Measurements from ENCODE around the gene DSPP.

DSPP gene

DNA sequence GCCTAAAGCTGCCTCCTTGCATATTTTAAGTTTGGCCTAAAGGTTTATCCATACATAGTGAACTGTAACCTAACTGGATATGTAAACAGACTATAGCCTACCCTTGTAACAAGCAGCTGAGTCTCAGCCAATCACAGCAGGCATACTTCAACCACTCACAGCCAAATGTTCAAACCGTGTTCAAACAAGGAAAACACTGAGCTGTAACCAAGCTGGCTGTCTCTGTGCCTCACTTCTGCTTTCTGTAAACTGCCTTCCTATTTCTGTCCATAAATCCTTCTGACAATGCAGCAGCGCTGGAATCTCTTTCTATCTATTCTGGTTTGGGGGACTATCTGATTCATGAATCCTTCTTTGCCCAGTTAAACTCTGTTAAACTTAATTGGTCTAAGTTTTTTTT, 16.4 kb downstream of the DSPP start:
- DNase-seq (ENCODE audit: low read depth in 1 of 2, low spot score in 1 of 2) = no peak

DNA sequence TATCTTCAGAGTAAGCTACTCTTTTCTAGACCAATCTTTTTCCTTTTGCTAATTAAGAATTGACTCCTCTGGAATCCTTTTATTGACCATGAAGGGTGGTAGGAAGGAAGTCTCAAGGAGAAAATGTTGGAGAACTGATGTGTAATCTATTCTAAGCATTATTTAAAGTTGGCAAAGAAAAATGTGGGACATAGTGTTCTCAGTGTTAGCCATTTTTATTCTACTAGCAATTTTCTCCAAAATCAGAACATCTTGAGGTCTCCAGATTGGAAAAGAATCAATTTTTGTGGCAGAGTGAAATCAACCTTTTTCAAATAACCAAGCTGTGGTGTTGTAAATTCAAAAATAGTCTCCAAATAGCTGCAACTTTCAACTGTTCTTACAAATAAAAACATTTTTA, 23.3 kb downstream of the DSPP start:
- no peak for DNase-seq (ENCODE audit: low read depth in 1 of 2, low spot score in 1 of 2)

DNA sequence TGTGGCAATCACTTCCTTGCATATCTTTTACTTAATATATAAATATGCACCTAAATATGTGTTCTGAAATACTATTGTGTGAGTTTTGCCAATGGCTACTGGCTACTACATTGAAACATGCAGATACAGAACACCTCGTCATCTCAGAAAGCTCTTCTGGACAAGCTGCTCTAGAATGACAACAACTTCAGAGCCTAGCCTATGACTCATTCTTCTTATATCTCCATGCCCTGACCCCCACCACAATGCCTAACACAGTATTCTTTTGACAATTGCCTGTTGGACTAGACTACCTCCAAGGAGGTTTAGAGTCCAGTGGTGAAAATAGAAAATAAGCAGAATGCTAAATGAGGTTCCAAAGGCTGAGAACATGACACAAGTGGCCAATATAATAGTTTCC, 24.1 kb downstream of the DSPP start:
- DNase-seq (ENCODE audit: low read depth in 1 of 2, low spot score in 1 of 2) = no peak

- no peak for DNase-seq (ENCODE audit: low read depth in 1 of 2, low spot score in 1 of 2)
These were observed 24.9 kb downstream of the DSPP start for GRCh38 chr4:87633243-87633642.

DNA sequence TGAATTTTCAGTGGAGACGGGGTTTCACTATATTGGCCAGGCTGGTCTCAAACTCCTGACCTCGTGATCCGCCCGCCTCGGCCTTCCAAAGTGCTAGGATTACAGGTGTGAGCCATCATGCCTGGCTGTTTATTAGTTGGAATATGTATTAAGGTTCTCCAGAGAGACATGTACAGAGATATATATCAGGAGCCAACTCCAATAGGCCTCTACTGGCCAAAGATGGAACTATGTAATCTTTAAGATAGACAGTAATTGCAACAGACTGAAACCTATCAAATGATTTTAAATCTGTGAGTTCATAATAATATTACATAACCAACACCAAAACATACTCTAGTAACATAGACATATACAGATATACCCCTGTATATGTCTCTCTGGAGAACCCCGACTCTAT, 36.0 kb downstream of the DSPP start:
- no peak for DNase-seq (ENCODE audit: low read depth in 1 of 2, low spot score in 1 of 2)

GRCh38 chr4:87649980-87650379, 41.7 kb downstream of the DSPP start, which contains the start of gene DMP1:
Gene DMP1, plus strand, starts transcription at chr4:87650280. Its CDS starts 6,213 bp downstream, at chr4:87656493.
- no peak for DNase-seq (ENCODE audit: low read depth in 1 of 2, low spot score in 1 of 2)

DNA sequence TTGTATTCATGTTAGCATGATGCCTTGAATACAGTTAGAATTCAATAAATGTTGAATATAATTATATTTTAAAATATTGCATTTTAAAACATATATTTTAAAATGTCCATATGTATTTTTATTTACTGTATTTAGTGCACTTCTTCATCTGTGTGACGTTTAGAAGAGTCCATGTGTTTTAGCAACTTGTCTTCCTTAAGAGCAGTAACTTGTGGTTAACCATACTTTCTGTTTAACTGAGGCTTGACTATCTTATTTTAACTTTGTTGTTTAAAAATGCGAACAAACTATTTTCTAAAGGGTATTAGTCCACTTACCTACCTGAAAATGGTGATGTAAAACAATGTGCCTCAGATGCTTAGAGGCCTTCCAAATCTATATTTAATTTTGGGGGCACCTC, 42.6 kb downstream of the DSPP start:
- no peak for DNase-seq (ENCODE audit: low read depth in 1 of 2, low spot score in 1 of 2)

DNA sequence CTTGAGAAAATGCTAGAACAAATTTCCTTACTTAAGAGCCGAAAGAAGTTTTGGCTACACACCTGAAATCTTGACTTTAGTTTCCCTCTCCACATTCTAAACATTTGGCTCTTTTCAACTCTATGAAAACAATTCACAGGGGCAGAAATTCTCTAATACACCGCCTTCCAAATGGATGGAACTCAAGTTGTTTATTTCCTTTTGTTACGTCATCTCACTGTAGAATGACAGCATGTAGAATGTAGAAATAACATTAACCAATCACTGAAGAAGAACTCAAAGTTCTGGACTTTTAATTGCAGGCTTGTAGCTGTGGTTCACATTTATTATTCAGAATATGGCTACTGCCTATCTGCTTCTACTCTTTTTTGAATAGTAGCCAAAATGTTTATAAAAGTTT, 43.6 kb downstream of the DSPP start:
- DNase-seq (ENCODE audit: low read depth in 1 of 2, low spot score in 1 of 2) = no peak

GRCh38 chr4:87654487-87655044, 46.2 kb downstream of the DSPP start:
- DNase-seq (ENCODE audit: low read depth in 1 of 2, low spot score in 1 of 2) = no peak

GRCh38 chr4:87657525-87657924, 49.2 kb downstream of the DSPP start:
- DNase-seq (ENCODE audit: low read depth in 1 of 2, low spot score in 1 of 2) = no peak

DNA sequence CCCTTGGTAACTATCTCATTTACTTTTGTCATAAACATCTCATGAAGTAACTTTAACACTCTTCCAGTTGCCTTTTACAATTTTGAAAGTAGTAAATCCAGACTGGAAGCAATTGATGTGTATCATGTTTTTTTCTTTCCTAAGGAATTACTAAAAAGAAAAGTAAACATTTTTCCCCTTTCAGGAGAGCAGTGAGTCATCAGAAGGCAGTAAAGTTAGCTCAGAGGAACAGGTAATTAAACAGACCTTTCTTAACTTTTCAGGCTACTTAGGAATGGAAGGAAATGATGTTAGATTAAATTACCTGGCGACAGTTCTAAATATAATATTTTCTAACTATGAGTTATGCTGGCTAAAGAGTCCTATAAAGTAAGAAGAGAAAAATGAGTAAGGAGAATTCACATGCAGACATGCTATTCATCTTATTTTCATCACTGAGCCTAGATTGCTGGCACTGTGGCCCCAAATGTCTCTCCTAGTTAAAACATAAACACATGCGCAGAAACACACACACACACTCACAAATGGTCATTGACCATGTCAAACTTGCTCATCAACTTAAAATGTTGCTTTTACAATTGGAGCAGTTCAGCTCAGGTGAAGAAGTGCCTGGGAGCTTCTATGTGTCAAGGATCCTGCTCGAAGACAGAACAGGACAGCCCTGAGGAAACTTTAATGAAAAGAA, 51.1 kb downstream of the DSPP start:
- no peak for DNase-seq (ENCODE audit: low read depth in 1 of 2, low spot score in 1 of 2)

- DNase-seq (ENCODE audit: low read depth in 1 of 2, low spot score in 1 of 2) = no peak
These were observed 54.5 kb downstream of the DSPP start for GRCh38 chr4:87662871-87663270.
